Stimulated activated CD4-positive, alpha-beta T cell treated with anti-CD3 and anti-CD28 coated beads, Interleukin-2, amount 100 ng/mL, for 24 hours (primary cell): ENCODE results near the gene LRRC73.
"Not testable (repeated sequence)": the region's sequence is repeated elsewhere in the genome, so short reads cannot be mapped to it uniquely, and the experiment has no call there.

Experiments
- DNase-seq, 2 donors: peaks; one replicate each; pipeline ENCODE4 v3.0.0-alpha.2; 2020

The LRRC73 gene

DNA sequence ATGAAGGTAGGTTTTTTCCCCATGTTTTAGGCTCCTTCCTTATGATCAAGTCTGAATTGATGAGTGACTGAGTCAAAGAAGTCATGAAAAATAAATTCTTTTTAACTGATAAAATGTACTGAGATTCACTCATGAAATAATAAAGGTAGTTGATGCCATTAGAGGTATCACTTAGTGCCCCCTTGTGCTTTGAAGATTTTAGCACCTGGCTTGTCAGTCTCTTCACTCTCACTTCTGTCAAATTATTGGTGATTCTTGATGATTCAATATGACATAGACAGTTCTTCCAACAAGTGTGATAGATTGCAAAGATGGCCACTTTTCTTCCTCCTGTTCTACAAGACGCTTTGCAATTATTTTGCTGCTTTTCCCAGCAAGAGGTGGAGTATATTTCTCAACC lies 50.6 kb downstream of the LRRC73 start:
- DNase-seq = no peak

DNA sequence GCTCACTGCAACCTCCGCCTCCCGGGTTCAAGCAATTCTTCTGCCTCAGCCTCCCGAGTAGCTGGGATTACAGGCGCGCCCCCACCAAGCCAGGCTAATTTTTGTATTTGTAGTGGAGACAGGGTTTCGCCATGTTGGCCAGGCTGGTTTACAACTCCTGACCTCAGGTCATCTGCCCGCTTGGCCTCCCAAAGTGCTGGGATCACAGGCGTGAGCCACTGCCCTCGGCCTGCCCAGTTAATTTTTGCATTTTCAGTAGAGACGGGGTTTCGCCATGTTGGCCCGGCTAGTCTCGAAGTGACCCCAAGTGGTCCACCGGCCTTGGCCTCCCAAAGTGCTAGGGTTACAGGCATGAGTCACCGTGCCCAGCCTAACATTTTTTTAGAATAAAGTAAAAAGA lies 52.0 kb downstream of the LRRC73 start:
- DNase-seq = not testable (repeated sequence)

DNA sequence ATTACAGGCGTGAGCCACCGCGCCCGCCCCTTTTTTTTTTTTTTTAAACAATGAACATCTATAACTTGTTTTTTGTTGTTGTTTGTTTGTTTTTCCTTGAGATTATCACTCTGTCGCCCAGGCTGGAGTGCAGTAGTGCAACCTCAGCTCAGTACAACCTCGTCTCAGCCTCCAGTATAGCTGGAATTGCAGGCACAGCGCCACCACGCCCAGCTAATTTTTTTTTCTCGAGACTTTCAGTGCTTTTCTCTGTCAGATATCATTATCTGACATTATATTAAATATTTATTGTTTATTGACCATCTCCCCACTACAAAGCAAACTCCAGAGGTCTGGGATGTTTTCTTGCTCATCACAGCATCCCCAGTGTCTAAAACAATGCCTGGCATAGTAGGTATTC lies 52.5 kb downstream of the LRRC73 start:
- DNase-seq = no peak
